K562 (cell line): ENCODE measurements around the gene GALK2.

Source experiments
- CBX1 ChIP-seq: sonication (generic); IDR thresholded peaks from 2 replicates; pipeline ENCODE4 v1.6.1; 2016; ENCODE audit warnings: antibody characterized with exemption, low read depth, mild to moderate bottlenecking
- CTCF ChIP-seq, 3 experiments: IDR thresholded peaks in 2 of 3; conservative IDR thresholded peaks in 1 of 3; 2 replicates each; pipeline ENCODE4 v1.5.1; 2011 to 2012; ENCODE audit warnings: low read length in 3 of 3, mild to moderate bottlenecking in 3 of 3, control low read depth in 2 of 3, improper control_type of control experiment in 1 of 3, inconsistent platforms in 1 of 3, low read depth in 1 of 3, mixed read lengths in 1 of 3, moderate library complexity in 1 of 3; ENCODE audit not compliant: insufficient read depth in 2 of 3
- EP300 ChIP-seq: IDR thresholded peaks from 2 replicates; pipeline ENCODE4 v1.6.1; 2012; ENCODE audit warnings: low read length, improper control_type of control experiment
- EZH2 ChIP-seq: IDR thresholded peaks from 2 replicates; pipeline ENCODE4 v1.6.1; 2012; ENCODE audit warnings: low read depth, mild to moderate bottlenecking, inconsistent platforms, low read length, borderline replicate concordance
- IRF2 ChIP-seq: sonication (generic); formaldehyde crosslinking; IDR thresholded peaks from 2 replicates; pipeline ENCODE4 v1.8.1; 2022; ENCODE audit warnings: mild to moderate bottlenecking, missing genetic modification reagents
- MLX ChIP-seq, 2 experiments: fragments of 450-650 bp in 1 of 2; sonication (generic) in 1 of 2; formaldehyde crosslinking; conservative IDR thresholded peaks; 2 replicates each; pipeline versions ENCODE4 v1.4.0 to v1.8.1; 2020 to 2022; ENCODE audit warnings: mild to moderate bottlenecking in 1 of 2, missing genetic modification reagents in 1 of 2
- NFXL1 ChIP-seq: fragments of 450-650 bp; formaldehyde crosslinking; IDR thresholded peaks from 2 replicates; pipeline ENCODE4 v1.4.0; 2021; ENCODE audit warnings: mild to moderate bottlenecking
- NRF1 ChIP-seq, 2 experiments: fragments of 450-650 bp; IDR thresholded peaks in 1 of 2; conservative IDR thresholded peaks in 1 of 2; 2 replicates each; pipeline ENCODE4 v1.6.1; 2014; ENCODE audit warnings: mild to moderate bottlenecking in 2 of 2
- RAD21 ChIP-seq, 2 experiments: fragments of 250-450 bp in 1 of 2; fragments of 450-650 bp in 1 of 2; sonication (Bioruptor Pico) in 1 of 2; formaldehyde crosslinking in 1 of 2; IDR thresholded peaks in 1 of 2; conservative IDR thresholded peaks in 1 of 2; 2 replicates each; pipeline versions ENCODE4 v1.4.0 to v1.8.0; 2020 to 2022; ENCODE audit warnings: mild to moderate bottlenecking in 2 of 2, moderate library complexity in 1 of 2
- TAF1 ChIP-seq: IDR thresholded peaks from 2 replicates; pipeline ENCODE4 v1.6.1; 2011; ENCODE audit warnings: mild to moderate bottlenecking, low read length, moderate library complexity; ENCODE audit not compliant: insufficient read depth, control insufficient read depth, severe bottlenecking; ENCODE audit errors: extremely low read depth
- TFAP4 ChIP-seq: sonication (generic); formaldehyde crosslinking; IDR thresholded peaks from 2 replicates; pipeline ENCODE4 v1.8.0; 2022; ENCODE audit warnings: missing genetic modification reagents, mild to moderate bottlenecking, moderate library complexity, borderline replicate concordance
- ZBTB5 ChIP-seq: fragments of 450-650 bp; IDR thresholded peaks from 2 replicates; pipeline ENCODE4 v1.6.1; 2017; ENCODE audit warnings: antibody characterized with exemption
- ZEB2 ChIP-seq: fragments of 450-650 bp; IDR thresholded peaks from 2 replicates; pipeline ENCODE4 v1.6.1; 2016
- ZNF639 ChIP-seq, 2 experiments: fragments of 200-800 bp in 1 of 2; sonication (Bioruptor generic) in 1 of 2; sonication (generic) in 1 of 2; formaldehyde crosslinking in 1 of 2; IDR thresholded peaks in 1 of 2; conservative IDR thresholded peaks in 1 of 2; 2 replicates each; pipeline versions ENCODE4 v1.5.0 to v1.6.1; 2016 to 2020; ENCODE audit warnings: missing compliant biosample characterization in 1 of 2, missing genetic modification characterization in 1 of 2, missing genetic modification reagents in 1 of 2

- TF ChIP-seq TFAP4 (no peak), ZNF639 (CRISPR knock-in tag; conservative IDR thresholded peaks at IDR 0.05 in 1 of 2, IDR thresholded peaks at IDR 0.05 in 1 of 2) (no peak), IRF2 (CRISPR knock-in tag) (no peak), TAF1 (no peak), NRF1 (conservative IDR thresholded peaks at IDR 0.05 in 1 of 2, IDR thresholded peaks at IDR 0.05 in 1 of 2) (no peak), CTCF (IDR thresholded peaks at IDR 0.05 in 2 of 3, conservative IDR thresholded peaks at IDR 0.05 in 1 of 3; ENCODE audit: insufficient read depth in 2 of 3, low read depth in 1 of 3, low read length in 3 of 3) (no peak), EP300 (no peak), ZEB2 (no peak), RAD21 (CRISPR knock-in tag; conservative IDR thresholded peaks at IDR 0.05 in 1 of 2, IDR thresholded peaks at IDR 0.05 in 1 of 2) (no peak), MLX (CRISPR knock-in tag; conservative IDR thresholded peaks at IDR 0.05) (no peak), EZH2 (no peak), NFXL1 (CRISPR knock-in tag) (no peak), ZBTB5 (no peak), CBX1 (no peak)
These were observed 191.3 kb downstream of the GALK2 start for GRCh38 chr15:49361370-49361769.
